Large intestine (tissue), 3 donors: ENCODE results near the gene PDK3. TPM values are rescaled to one million over a fixed set of nuclear protein-coding genes. Genes with fewer than 3 reads are reported as not detected.

ENCODE experiments used
- DNase-seq, 2 donors: peaks; one replicate each; pipeline versions ENCODE4 v3.0.0 to v3.0.0-alpha.2; 2013
- H3K27ac ChIP-seq: one replicate; pipeline ENCODE4 v1.5.1; 2013; ENCODE audit warnings: low read length
- H3K27me3 ChIP-seq: 2 replicates; pipeline ENCODE4 v1.6.1; 2013; ENCODE audit warnings: low read length; ENCODE audit not compliant: control insufficient read depth, insufficient read depth
- H3K36me3 ChIP-seq: 2 replicates; pipeline ENCODE4 v1.6.1; 2013; ENCODE audit warnings: low read length; ENCODE audit not compliant: control insufficient read depth, insufficient read depth
- H3K4me1 ChIP-seq: one replicate; pipeline ENCODE4 v1.6.1; 2013; ENCODE audit warnings: low read length; ENCODE audit not compliant: control insufficient read depth, insufficient read depth
- H3K4me3 ChIP-seq: one replicate; pipeline ENCODE4 v1.5.1; 2013; ENCODE audit warnings: low read length
- H3K9me3 ChIP-seq: one replicate; pipeline ENCODE4 v1.6.1; 2013; ENCODE audit warnings: mild to moderate bottlenecking, low read depth, low read length, moderate library complexity; ENCODE audit not compliant: control insufficient read depth
- WGBS: methylation state at CpG from one replicate; pipeline ENCODE4 v1.1.5; 2013; ENCODE audit warnings: low lambda C conversion rate; ENCODE audit not compliant: insufficient coverage; 5-methylcytosine and 5-hydroxymethylcytosine counted together
- polyA plus RNA-seq: library from polyadenylated mRNA; unstranded; fragments of 120-200 nt; gene quantifications from one replicate; pipeline ENCODE4 v1.2.1, GENCODE V29; 2013

PDK3 gene
- polyA plus RNA-seq, 1 donor = 13.3 TPM

DNA sequence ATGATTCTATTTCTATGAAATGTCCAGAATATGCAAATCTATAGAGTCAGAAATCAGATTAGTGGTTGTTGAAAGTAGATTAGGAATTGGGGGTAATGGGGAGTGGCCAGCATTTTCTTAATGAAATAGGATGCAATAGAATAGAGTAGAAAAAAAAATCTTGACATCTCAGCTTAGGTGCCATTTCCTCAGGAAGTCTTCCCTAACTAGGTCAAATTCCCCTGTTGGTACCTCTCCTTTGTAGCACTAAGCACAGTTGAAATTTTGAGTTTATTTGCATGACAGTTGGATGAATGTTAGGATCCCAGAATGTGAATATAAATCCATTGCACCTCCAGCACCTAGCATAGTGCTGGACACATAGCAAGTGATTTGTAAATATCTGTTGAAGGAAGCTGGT lies 30.0 kb upstream of the PDK3 start:
- Histone ChIP-seq H3K27ac (no peak overlapping the region), H3K4me1 (no peaks in the 10 kb centered on the region), H3K36me3 (no peaks in the 10 kb centered on the region), H3K4me3 (no peak overlapping the region), H3K27me3 (no peaks in the 10 kb centered on the region), H3K9me3 (no peaks in the 10 kb centered on the region)
- no peak for DNase-seq

- peaks cover 6% of the 10 kb centered on the region for H3K4me1 ChIP-seq
- H3K27ac ChIP-seq = peak overlapping the region; percentile 59
- H3K4me3 ChIP-seq = no peak overlapping the region
- peak; percentile 31 to 59 for DNase-seq
- no CpG with 5 or more reads among the region's 4 CpGs for WGBS
- no peaks in the 10 kb centered on the region for H3K9me3 ChIP-seq
- no peaks in the 10 kb centered on the region for H3K36me3 ChIP-seq
- H3K27me3 ChIP-seq = no peaks in the 10 kb centered on the region
These were observed 21.2 kb upstream of the PDK3 start for GRCh38 chrX:24443918-24444317.

DNA sequence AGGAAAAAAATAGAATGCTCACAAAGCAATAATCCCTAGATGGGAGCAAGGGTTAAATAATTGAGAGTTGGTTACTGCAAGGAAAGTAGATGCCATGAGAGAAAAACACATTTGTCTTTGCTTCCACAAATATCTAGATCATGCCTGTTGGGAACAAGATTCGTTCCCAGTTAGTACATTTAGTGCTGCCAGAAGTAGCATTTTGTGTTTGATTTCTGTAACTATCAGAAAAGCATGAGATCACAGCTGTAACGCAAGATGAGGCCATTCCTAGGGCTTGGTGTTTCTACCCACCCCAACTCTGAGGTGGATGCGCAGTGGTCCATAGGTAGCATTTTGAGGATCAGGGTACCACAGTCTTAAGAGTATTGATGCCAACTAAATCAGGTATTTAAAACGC lies 20.4 kb upstream of the PDK3 start:
- H3K4me3 ChIP-seq = no peak overlapping the region
- H3K9me3 ChIP-seq = no peaks in the 10 kb centered on the region
- H3K27me3 ChIP-seq = no peaks in the 10 kb centered on the region
- H3K27ac ChIP-seq = peak overlapping the region; percentile 13
- DNase-seq = no peak
- H3K4me1 ChIP-seq = peaks cover 6% of the 10 kb centered on the region
- no CpG with 5 or more reads among the region's 4 CpGs for WGBS
- H3K36me3 ChIP-seq = no peaks in the 10 kb centered on the region

DNA sequence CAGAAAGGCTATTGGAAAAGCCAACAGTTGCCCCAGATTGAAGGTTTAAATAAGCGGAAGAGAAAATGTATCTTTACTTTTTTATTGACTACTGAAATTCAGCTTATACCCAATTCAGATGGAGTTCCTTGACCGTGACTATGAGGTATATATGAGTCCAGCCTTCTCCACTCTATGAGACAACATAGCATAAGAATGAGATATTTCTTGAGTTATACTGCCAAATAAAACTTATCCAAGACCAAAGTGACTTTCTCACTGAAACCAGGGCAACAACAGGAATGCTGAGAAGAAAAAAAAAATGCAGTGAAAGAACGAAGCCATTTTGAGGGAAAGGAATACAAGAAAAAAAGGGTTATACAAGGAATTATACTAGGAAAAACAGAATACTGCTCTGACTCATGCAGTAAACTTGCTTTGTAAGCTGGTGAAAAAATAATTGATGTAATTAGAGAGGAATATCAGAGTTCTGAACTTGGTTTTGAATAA lies 16.3 kb upstream of the PDK3 start:
- no peaks in the 10 kb centered on the region for H3K4me1 ChIP-seq
- no peak overlapping the region for H3K27ac ChIP-seq
- 86% methylated on average over 1 of the region's 3 CpGs for WGBS
- H3K9me3 ChIP-seq = no peaks in the 10 kb centered on the region
- no peak overlapping the region for H3K4me3 ChIP-seq
- no peaks in the 10 kb centered on the region for H3K36me3 ChIP-seq
- H3K27me3 ChIP-seq = no peaks in the 10 kb centered on the region
- DNase-seq = no peak

GRCh38 chrX:24463077-24463476 lies 2.0 kb upstream of the PDK3 start:
- Histone ChIP-seq H3K27me3 (no peaks in the 10 kb centered on the region), H3K4me1 (peaks cover 5% of the 10 kb centered on the region), H3K9me3 (no peaks in the 10 kb centered on the region), H3K4me3 (no peak overlapping the region), H3K36me3 (no peaks in the 10 kb centered on the region), H3K27ac (no peak overlapping the region)
- no CpG with 5 or more reads among the region's 3 CpGs for WGBS
- DNase-seq = no peak

- peak overlapping the region; percentile 98 for H3K27ac ChIP-seq
- no peaks in the 10 kb centered on the region for H3K27me3 ChIP-seq
- H3K9me3 ChIP-seq = no peaks in the 10 kb centered on the region
- no peaks in the 10 kb centered on the region for H3K36me3 ChIP-seq
- no CpG with 5 or more reads among the region's 5 CpGs for WGBS
- peaks cover 5% of the 10 kb centered on the region for H3K4me1 ChIP-seq
- peak overlapping the region; percentile 78 for H3K4me3 ChIP-seq
- no peak for DNase-seq
These were observed 619 bp upstream of the PDK3 start for GRCh38 chrX:24464498-24464835.

GRCh38 chrX:24465532-24465865 lies 413 bp downstream of the PDK3 start:
- peaks cover 5% of the 10 kb centered on the region for H3K4me1 ChIP-seq
- H3K4me3 ChIP-seq = peak overlapping the region; percentile 85
- no CpG with 5 or more reads among the region's 25 CpGs for WGBS
- H3K9me3 ChIP-seq = no peaks in the 10 kb centered on the region
- H3K36me3 ChIP-seq = no peaks in the 10 kb centered on the region
- no peaks in the 10 kb centered on the region for H3K27me3 ChIP-seq
- no peak for DNase-seq
- H3K27ac ChIP-seq = peak overlapping the region; percentile 78

- H3K27me3 ChIP-seq = no peaks in the 10 kb centered on the region
- no peak for DNase-seq
- peaks cover 5% of the 10 kb centered on the region for H3K4me1 ChIP-seq
- H3K36me3 ChIP-seq = no peaks in the 10 kb centered on the region
- no CpG with 5 or more reads among the region's 11 CpGs for WGBS
- peak overlapping the region; percentile 16 for H3K27ac ChIP-seq
- no peaks in the 10 kb centered on the region for H3K9me3 ChIP-seq
- peak overlapping the region; percentile 85 for H3K4me3 ChIP-seq
These were observed 939 bp downstream of the PDK3 start for GRCh38 chrX:24466025-24466424.

DNA sequence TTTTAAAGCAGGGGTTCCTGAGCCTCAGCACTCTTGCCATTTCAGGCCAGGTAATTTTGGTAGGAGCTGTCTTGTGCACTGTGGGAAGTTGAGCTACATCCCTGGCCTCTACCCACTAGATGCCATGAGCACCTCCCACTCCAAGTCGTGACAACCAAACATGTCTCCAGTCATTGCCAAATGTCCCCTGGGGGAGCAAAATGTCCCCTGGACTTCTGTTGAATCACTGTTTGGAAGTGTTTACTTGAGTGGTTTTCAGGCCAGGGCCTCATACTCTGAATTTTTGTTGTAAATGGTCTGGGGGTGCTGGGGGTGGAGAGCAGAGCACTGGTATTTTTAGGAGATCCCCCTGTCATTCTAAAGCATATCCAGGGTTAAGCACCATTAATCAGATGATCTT lies 3.2 kb downstream of the PDK3 start:
- Histone ChIP-seq H3K4me3 (no peak overlapping the region), H3K27ac (no peak overlapping the region), H3K27me3 (no peaks in the 10 kb centered on the region), H3K4me1 (peaks cover 7% of the 10 kb centered on the region), H3K9me3 (no peaks in the 10 kb centered on the region), H3K36me3 (no peaks in the 10 kb centered on the region)
- WGBS = no CpG with 5 or more reads among the region's 1 CpG
- no peak for DNase-seq

DNA sequence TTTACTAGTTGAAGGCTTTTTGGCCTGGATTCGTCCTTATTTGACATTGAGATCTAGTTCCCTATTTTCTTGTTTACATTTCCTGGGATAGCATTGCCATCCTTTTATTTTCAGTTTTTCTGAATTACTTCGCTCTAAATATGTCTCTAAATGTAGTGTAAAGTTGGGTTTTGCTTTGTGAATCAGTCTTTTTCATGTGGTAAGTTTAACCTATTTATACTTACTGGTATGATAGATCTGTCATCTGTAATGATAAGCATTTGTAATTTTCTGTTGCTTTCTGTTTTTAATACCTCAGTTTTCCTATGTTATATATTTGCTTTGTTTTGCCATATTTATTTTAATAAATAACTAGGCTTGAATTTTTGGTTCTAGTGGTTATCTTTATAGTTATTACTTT lies 6.7 kb downstream of the PDK3 start:
- Histone ChIP-seq H3K27ac (peak overlapping the region; percentile 42), H3K4me1 (peaks cover 2% of the 10 kb centered on the region), H3K9me3 (no peaks in the 10 kb centered on the region), H3K4me3 (no peak overlapping the region), H3K27me3 (no peaks in the 10 kb centered on the region), H3K36me3 (no peaks in the 10 kb centered on the region)
- no peak for DNase-seq
- WGBS = no CpG with 5 or more reads among the region's 2 CpGs

GRCh38 chrX:24475480-24475879 lies 10.4 kb downstream of the PDK3 start:
- Histone ChIP-seq H3K27ac (no peak overlapping the region), H3K9me3 (no peaks in the 10 kb centered on the region), H3K27me3 (no peaks in the 10 kb centered on the region), H3K4me1 (peaks cover 2% of the 10 kb centered on the region), H3K36me3 (no peaks in the 10 kb centered on the region), H3K4me3 (no peak overlapping the region)
- DNase-seq = no peak
- WGBS = 100% methylated on average over 1 of the region's 6 CpGs
